HL-60 (cell line): ENCODE measurements around the gene OBSL1.

Source experiments
- DNase-seq, 2 experiments: peaks; one replicate each; pipeline ENCODE4 v3.0.0-alpha.2; 2010 to 2020; ENCODE audit warnings: low read depth in 1 of 2, low spot score in 1 of 2
- H3K27ac ChIP-seq: fragments of 250-450 bp; sonication (Bioruptor Pico); replicated peaks from 2 replicates; pipeline ENCODE4 v1.5.1; 2020; ENCODE audit warnings: mild to moderate bottlenecking, moderate library complexity
- H3K27me3 ChIP-seq: fragments of 250-450 bp; sonication (Bioruptor Pico); 2 replicates; pipeline ENCODE4 v1.5.1; 2021; ENCODE audit warnings: mild to moderate bottlenecking, moderate library complexity; ENCODE audit not compliant: insufficient read depth, poor library complexity, severe bottlenecking
- H3K4me3 ChIP-seq: replicated peaks from 2 replicates; pipeline ENCODE4 v1.5.1; 2011; ENCODE audit warnings: mild to moderate bottlenecking, control low read depth, low read length; ENCODE audit not compliant: insufficient read depth
- GABPA ChIP-seq: IDR thresholded peaks from 2 replicates; pipeline ENCODE4 v1.6.1; 2012; ENCODE audit warnings: low read depth
- POLR2AphosphoS5 ChIP-seq: IDR thresholded peaks from 2 replicates; pipeline ENCODE4 v1.6.1; 2012; ENCODE audit warnings: low read depth
- REST ChIP-seq: IDR thresholded peaks from 2 replicates; pipeline ENCODE4 v1.6.1; 2012; ENCODE audit warnings: low read depth; ENCODE audit not compliant: insufficient replicate concordance
- SPI1 ChIP-seq: IDR thresholded peaks from 2 replicates; pipeline ENCODE4 v1.6.1; 2012; ENCODE audit warnings: low read depth, mild to moderate bottlenecking, borderline replicate concordance
- TF ChIP-seq, protein P1 (sequence below): IDR thresholded peaks from one replicate; pipeline ENCODE4 v1.5.1; 2011; ENCODE audit warnings: low read length, control low read depth, inconsistent platforms; ENCODE audit not compliant: insufficient read depth

OBSL1 gene

GRCh38 chr2:219511547-219512325, 59.6 kb downstream of the OBSL1 start:
- H3K27me3 ChIP-seq = peaks cover 57% of the 10 kb centered on the region
- TF ChIP-seq, protein P1, sequence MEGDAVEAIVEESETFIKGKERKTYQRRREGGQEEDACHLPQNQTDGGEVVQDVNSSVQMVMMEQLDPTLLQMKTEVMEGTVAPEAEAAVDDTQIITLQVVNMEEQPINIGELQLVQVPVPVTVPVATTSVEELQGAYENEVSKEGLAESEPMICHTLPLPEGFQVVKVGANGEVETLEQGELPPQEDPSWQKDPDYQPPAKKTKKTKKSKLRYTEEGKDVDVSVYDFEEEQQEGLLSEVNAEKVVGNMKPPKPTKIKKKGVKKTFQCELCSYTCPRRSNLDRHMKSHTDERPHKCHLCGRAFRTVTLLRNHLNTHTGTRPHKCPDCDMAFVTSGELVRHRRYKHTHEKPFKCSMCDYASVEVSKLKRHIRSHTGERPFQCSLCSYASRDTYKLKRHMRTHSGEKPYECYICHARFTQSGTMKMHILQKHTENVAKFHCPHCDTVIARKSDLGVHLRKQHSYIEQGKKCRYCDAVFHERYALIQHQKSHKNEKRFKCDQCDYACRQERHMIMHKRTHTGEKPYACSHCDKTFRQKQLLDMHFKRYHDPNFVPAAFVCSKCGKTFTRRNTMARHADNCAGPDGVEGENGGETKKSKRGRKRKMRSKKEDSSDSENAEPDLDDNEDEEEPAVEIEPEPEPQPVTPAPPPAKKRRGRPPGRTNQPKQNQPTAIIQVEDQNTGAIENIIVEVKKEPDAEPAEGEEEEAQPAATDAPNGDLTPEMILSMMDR = no peak
- TF ChIP-seq SPI1 (no peak), REST (no peak), POLR2AphosphoS5 (no peak), GABPA (no peak)
- no peak overlapping the region for H3K4me3 ChIP-seq
- no peak for DNase-seq
- H3K27ac ChIP-seq = no peak overlapping the region

GRCh38 chr2:219510512-219511135, 60.7 kb downstream of the OBSL1 start:
- no peak overlapping the region for H3K4me3 ChIP-seq
- TF ChIP-seq REST (no peak), POLR2AphosphoS5 (no peak)
- no peak overlapping the region for H3K27ac ChIP-seq
- peaks cover 54% of the 10 kb centered on the region for H3K27me3 ChIP-seq
- no peak for DNase-seq

DNA sequence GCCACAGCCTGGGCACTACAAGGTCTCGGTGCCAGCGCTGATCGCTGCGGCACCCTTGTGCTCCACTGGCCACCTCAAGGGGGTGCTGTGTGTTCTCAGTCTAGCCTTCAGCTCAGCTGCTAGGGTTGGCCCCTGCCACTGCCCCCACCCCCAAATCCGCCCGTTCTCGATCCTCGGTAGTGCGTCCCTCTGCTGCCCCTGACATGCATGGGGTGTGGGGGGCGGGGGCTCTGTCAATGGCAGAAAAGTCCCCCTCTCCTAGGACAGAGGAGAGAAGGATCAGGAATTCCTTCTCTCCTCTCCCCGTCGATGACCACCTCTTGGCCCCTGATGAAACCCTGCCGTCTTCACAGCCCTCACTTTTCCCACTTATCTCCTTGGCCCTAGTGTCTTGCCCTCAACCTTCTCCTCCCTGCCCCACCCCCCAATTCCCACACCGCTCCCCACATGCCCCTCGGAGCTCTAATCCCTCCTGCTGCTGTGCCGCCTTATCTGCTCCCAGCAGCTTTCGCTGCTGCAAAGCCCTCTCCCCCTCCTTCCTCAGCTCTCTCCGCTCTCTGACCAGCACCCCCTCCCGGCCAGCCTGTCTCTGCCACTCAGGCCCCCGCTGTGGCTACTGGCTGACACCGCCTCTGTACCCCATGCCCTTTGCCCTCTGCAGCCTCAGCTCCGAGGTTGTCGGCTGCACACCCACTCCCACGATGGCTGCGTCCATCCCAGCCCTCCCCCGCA, 61.4 kb downstream of the OBSL1 start:
- Histone ChIP-seq H3K27ac (no peak overlapping the region), H3K27me3 (peaks cover 47% of the 10 kb centered on the region), H3K4me3 (no peak overlapping the region)
- TF ChIP-seq REST = no peak
- no peak for TF ChIP-seq GABPA
- TF ChIP-seq, protein P1 = peak; percentile 73
- DNase-seq = peak in 1 of 2 experiments; percentile 51
